ENCODE data around the gene TSPAN8.

TSPAN8 gene

GRCh38 chr12:71144682-71145081 lies 13.1 kb downstream of the TSPAN8 start:
- no peaks in the 10 kb centered on the region for H3K4me1 ChIP-seq
- no peak overlapping the region for H3K27ac ChIP-seq
- no peaks in the 10 kb centered on the region for H3K27me3 ChIP-seq
- H4K20me1 ChIP-seq, result no peaks in the 10 kb centered on the region
- H3K4me3 ChIP-seq, result no peak overlapping the region
- no peak overlapping the region for H3K9ac ChIP-seq
- no peak for TF ChIP-seq Cebpa-rat (IDR thresholded peaks at IDR 0.05)
- H3K36me3 ChIP-seq, result no peaks in the 10 kb centered on the region
- H3K9me3 ChIP-seq, result no peaks in the 10 kb centered on the region
- no peak overlapping the region for H3K4me2 ChIP-seq

DNA sequence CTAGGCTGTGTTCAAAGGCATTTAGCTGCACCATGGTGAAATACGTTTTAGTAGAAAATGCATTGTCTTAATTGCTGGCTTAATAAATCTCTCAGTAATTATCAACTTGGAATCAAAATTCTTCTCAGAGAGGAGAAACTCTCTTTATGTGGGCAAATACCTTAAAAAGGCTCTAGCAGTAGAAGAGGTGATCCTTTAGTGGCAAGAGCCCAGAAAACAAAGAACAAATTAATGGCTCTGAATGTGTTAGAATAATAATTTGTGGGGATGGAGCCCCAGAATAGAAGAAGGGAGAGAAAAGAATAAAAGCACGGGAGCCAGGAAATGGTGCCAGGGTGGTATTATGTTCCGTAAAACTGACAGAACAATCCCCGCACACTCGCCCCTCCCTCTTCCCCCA lies 14.8 kb downstream of the TSPAN8 start:
- H3K4me2 ChIP-seq, result no peak overlapping the region
- no peaks in the 10 kb centered on the region for H3K36me3 ChIP-seq
- H3K9ac ChIP-seq, result no peak overlapping the region
- no peak overlapping the region for H3K4me3 ChIP-seq
- no peaks in the 10 kb centered on the region for H3K4me1 ChIP-seq
- TF ChIP-seq Cebpa-rat (IDR thresholded peaks at IDR 0.05), result no peak
- no peak overlapping the region for H3K27ac ChIP-seq
- H4K20me1 ChIP-seq, result no peaks in the 10 kb centered on the region
- H3K27me3 ChIP-seq, result no peaks in the 10 kb centered on the region
- H3K9me3 ChIP-seq, result no peaks in the 10 kb centered on the region

DNA sequence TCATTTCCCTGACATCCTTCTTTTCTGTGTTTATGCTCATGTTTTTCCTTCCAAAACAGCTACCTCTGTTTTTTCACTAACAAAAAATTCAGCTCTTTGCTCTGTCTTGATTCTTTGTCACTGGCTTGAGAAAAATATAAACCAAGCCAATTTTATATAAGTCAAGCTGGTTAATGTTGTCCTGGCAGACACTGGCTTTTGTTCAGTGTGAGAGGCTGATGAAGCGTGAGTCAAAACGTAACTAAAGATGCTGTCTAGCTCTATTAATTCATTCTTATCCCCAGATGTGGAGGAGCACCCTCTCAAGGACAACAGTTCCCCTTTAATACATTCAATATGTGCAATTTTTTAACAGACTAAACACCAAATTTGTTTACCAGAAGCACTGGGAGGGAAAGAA lies 15.8 kb downstream of the TSPAN8 start:
- TF ChIP-seq Cebpa-rat (IDR thresholded peaks at IDR 0.05), result no peak
- Histone ChIP-seq H4K20me1 (no peaks in the 10 kb centered on the region), H3K27me3 (no peaks in the 10 kb centered on the region), H3K27ac (no peak overlapping the region), H3K9ac (no peak overlapping the region), H3K4me3 (no peak overlapping the region), H3K9me3 (no peaks in the 10 kb centered on the region), H3K36me3 (no peaks in the 10 kb centered on the region), H3K4me2 (no peak overlapping the region), H3K4me1 (no peaks in the 10 kb centered on the region)

DNA sequence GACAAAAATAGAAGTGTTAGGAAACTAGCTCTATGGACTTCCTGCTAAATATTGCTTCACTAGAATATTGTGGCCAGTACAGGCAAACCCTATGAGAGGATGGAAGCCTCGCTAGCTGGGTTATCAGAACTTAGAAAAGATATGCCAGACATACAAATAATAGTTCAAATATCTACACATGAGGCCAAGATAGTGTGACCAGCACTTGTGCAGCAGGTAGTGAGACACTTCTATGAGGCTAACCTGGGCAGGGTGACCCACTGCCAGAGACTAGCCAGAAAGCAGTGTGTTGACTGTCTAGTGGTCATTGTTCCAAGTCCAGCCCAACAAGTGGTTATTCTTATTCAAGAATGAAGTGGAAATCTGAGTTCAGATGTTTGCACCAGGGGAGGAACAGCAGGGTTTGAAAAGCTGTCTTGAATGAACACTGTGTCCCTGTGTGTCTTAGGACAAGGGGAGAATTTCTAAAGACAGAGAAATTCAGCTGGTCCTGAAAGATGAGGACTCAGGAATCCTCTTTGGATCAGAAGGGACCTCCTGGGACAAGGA lies 16.3 kb downstream of the TSPAN8 start:
- Histone ChIP-seq H3K4me2 (no peak overlapping the region), H3K9me3 (no peaks in the 10 kb centered on the region), H3K4me3 (no peak overlapping the region), H3K27me3 (no peaks in the 10 kb centered on the region), H3K4me1 (no peaks in the 10 kb centered on the region), H3K9ac (no peak overlapping the region), H4K20me1 (no peaks in the 10 kb centered on the region), H3K36me3 (no peaks in the 10 kb centered on the region), H3K27ac (no peak overlapping the region)
- TF ChIP-seq Cebpa-rat (IDR thresholded peaks at IDR 0.05), result no peak

DNA sequence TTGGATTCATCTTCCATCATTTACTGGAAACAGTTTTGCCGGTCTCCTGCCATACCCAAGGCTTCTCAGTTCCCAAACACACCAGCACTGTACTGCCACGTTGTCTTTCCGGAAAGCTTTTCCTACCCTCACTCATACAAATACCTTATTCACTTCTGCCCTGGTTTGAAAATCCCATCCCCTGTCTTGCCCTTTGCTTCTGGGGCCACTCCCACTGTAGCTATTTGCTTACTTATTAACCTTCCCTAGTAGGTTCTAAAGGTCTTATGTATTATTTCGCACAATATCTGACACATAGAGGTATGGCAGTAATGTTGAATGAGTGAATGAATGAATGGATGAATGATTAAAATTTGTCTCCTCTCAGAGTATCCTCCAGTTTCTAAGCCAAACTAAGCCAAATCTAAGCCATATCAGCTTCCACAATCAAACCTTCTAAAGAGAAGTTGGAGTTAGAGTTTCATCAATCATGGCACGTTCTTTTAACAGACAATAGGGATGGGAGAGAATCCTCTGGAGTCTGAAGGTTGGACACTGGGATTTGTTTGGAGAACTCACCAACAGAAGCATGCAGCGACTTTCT lies 18.6 kb downstream of the TSPAN8 start:
- Histone ChIP-seq H3K27ac (no peak overlapping the region), H3K9ac (no peak overlapping the region), H3K9me3 (no peaks in the 10 kb centered on the region), H3K4me2 (no peak overlapping the region), H3K4me1 (no peaks in the 10 kb centered on the region), H4K20me1 (no peaks in the 10 kb centered on the region), H3K36me3 (no peaks in the 10 kb centered on the region), H3K27me3 (no peaks in the 10 kb centered on the region), H3K4me3 (no peak overlapping the region)
- TF ChIP-seq Cebpa-rat (IDR thresholded peaks at IDR 0.05), result no peak

DNA sequence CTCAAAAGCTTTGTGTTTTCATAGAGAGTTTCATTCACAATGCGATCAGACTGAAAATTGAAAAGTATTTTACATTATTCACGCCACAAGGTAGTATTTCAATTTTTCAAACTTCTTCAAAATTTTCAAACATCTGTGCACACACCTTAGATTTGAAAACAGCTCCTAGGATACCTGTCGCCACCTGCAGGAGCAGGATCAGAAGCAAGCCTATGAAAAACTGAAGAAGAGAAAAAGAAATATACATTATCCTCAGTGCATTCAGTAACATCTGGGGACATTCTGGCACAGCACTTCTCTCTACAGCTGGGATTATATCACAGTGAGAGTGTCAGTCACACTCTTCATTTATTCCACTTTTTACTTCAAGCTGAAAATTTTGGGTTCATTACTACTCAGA lies 19.8 kb downstream of the TSPAN8 start:
- Histone ChIP-seq H3K27ac (no peak overlapping the region), H3K4me3 (no peak overlapping the region), H3K27me3 (no peaks in the 10 kb centered on the region), H3K9ac (no peak overlapping the region), H3K9me3 (no peaks in the 10 kb centered on the region), H3K4me2 (no peak overlapping the region), H4K20me1 (no peaks in the 10 kb centered on the region), H3K4me1 (no peaks in the 10 kb centered on the region), H3K36me3 (no peaks in the 10 kb centered on the region)
- no peak for TF ChIP-seq Cebpa-rat (IDR thresholded peaks at IDR 0.05)

- Histone ChIP-seq H3K9ac (no peak overlapping the region), H3K9me3 (no peaks in the 10 kb centered on the region), H3K36me3 (no peaks in the 10 kb centered on the region), H4K20me1 (no peaks in the 10 kb centered on the region), H3K27me3 (no peaks in the 10 kb centered on the region), H3K27ac (no peak overlapping the region), H3K4me1 (no peaks in the 10 kb centered on the region), H3K4me2 (no peak overlapping the region), H3K4me3 (no peak overlapping the region)
- no peak for TF ChIP-seq Cebpa-rat (IDR thresholded peaks at IDR 0.05)
Observed at GRCh38 chr12:71135812-71136176, 22.0 kb downstream of the TSPAN8 start.

DNA sequence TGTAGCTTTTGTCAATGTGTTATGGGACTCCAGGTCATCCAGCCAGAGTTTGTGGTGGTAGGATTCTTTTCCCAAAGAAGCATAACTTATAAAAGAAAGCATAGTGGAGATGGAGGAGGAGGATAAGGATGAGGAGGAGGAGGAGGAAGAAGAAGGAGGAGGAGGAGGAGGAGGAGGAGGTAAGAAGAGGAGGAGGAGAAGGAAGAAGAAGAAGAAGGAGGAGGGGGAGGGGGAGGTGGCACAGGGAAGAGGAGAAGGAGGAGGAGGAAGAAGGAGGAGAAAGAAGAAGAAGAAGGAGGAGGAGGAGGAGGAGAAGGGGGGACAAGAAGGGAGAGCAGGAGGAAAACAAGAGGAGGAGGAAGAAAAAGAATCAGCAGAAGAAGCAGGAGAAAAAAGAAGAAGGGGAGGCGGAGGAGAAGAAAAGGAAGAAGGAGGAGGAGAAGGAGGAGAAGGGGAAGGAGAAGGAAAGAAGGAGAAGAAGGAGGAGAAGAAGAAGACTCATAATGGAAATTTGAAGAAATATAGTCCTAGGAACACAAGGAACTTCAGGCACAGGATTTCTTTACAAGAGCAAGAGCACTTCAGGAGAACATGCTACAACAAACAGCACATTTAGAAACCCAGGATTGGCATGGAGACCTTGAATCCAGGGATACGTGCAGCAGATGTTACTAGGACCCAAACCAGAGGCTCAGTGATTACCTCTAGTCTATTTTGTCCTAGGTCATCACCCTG lies 22.6 kb downstream of the TSPAN8 start:
- no peak overlapping the region for H3K4me3 ChIP-seq
- H3K27ac ChIP-seq, result no peak overlapping the region

DNA sequence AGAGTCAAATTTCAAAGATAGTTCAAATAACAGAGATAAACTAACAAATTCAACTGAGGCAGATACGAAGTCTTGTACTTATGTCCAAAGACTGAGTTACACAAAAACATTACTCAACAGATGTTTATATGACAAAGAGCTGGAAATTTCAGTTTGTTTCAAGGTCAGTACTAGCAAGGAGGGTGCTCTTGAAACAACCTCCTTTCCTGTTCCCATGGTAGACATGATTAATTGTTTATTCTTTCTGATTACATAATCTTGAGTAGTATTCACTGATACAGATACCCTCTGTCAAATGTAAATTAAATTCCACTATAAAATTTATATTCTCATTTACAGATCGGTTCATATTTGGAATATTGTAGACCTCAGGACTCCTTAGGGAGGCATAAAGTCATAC lies 23.4 kb downstream of the TSPAN8 start:
- TF ChIP-seq Cebpa-rat (IDR thresholded peaks at IDR 0.05), result no peak
- no peak overlapping the region for H3K27ac ChIP-seq
- H3K36me3 ChIP-seq, result no peaks in the 10 kb centered on the region
- H3K4me3 ChIP-seq, result no peak overlapping the region
- no peak overlapping the region for H3K9ac ChIP-seq
- H3K27me3 ChIP-seq, result no peaks in the 10 kb centered on the region
- H3K4me2 ChIP-seq, result no peak overlapping the region
- H3K4me1 ChIP-seq, result no peaks in the 10 kb centered on the region
- H4K20me1 ChIP-seq, result no peaks in the 10 kb centered on the region
- H3K9me3 ChIP-seq, result no peaks in the 10 kb centered on the region

More for the DNA sequence above, 22.6 kb downstream of the TSPAN8 start:
- H3K36me3 ChIP-seq, result no peaks in the 10 kb centered on the region
- no peaks in the 10 kb centered on the region for H3K4me1 ChIP-seq
- no peaks in the 10 kb centered on the region for H3K27me3 ChIP-seq
- TF ChIP-seq Cebpa-rat (IDR thresholded peaks at IDR 0.05), result no peak
- no peaks in the 10 kb centered on the region for H4K20me1 ChIP-seq
- H3K9ac ChIP-seq, result no peak overlapping the region
- H3K9me3 ChIP-seq, result no peaks in the 10 kb centered on the region
- H3K4me2 ChIP-seq, result no peak overlapping the region

DNA sequence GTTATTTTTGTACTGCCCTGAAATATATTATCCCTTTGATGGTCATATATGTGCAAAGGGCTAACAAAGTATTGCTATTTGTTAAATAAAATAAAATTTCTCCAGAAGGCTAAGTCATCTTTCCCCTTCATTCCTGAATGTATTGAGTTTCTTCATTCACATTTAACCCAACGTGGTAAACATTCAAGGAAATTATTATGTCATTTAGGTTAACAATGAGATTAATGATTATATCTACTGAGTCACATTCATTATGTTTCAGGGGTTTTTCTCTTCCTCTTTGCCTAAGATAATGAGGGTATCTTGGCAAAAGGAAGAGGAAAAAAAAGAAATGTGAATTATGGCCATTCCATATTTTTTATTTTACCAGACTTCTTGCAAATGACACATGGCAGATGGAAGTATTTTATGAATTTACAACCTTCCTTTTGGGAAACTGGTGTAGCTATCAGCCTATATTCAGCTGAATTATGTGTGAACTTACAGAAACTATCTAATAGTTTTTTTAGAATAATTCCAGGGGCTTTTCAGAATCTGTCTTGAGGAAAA lies 27.2 kb downstream of the TSPAN8 start:
- H3K4me1 ChIP-seq, result no peaks in the 10 kb centered on the region
- no peak overlapping the region for H3K4me3 ChIP-seq
- no peaks in the 10 kb centered on the region for H3K36me3 ChIP-seq
- no peak overlapping the region for H3K27ac ChIP-seq
- no peak overlapping the region for H3K4me2 ChIP-seq
- H4K20me1 ChIP-seq, result no peaks in the 10 kb centered on the region
- H3K27me3 ChIP-seq, result no peaks in the 10 kb centered on the region
- TF ChIP-seq Cebpa-rat (IDR thresholded peaks at IDR 0.05), result no peak
- no peaks in the 10 kb centered on the region for H3K9me3 ChIP-seq
- H3K9ac ChIP-seq, result no peak overlapping the region

All from BLaER1 (cell line).